ENCODE data around the gene C3orf20. TPM values are rescaled to one million over a fixed set of nuclear protein-coding genes. Genes with fewer than 3 reads are reported as not detected.

C3orf20 gene
- total and polyA plus RNA-seq, 2 of the 13 experiments (the other 11 are each of a cell fraction or from before 2014, with no cell fraction given): 0.03 to 0.04 TPM

DNA sequence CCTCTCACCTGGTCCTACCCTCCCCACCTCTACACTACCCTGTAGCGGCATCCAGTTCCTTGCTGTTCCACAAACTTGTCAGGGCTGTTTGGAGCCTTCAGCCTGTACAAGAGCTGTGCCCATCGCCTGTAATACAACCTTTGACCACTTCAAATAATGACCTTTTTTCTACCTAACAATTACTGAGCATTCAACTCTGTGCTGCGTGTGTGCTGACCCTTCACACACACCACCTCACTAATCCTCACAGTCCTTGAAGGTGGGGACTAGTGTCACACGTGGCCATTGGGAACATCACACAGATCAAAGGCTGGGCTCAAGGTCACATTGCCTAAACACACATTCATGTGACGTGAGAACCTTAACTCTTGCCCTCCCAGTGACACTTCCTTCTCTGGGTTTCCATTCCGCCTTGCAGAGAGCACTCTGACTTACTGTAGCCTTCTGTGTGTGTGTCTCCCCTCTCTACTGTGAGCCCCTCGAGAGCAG lies 3.1 kb downstream of the C3orf20 start (continued):
- TF ChIP-seq ZNF501 (CRISPR knock-in tag; IDR thresholded peaks at IDR 0.05): peak; percentile 61; the same call in 1 of the 2 replicates
- TF ChIP-seq, protein P1, sequence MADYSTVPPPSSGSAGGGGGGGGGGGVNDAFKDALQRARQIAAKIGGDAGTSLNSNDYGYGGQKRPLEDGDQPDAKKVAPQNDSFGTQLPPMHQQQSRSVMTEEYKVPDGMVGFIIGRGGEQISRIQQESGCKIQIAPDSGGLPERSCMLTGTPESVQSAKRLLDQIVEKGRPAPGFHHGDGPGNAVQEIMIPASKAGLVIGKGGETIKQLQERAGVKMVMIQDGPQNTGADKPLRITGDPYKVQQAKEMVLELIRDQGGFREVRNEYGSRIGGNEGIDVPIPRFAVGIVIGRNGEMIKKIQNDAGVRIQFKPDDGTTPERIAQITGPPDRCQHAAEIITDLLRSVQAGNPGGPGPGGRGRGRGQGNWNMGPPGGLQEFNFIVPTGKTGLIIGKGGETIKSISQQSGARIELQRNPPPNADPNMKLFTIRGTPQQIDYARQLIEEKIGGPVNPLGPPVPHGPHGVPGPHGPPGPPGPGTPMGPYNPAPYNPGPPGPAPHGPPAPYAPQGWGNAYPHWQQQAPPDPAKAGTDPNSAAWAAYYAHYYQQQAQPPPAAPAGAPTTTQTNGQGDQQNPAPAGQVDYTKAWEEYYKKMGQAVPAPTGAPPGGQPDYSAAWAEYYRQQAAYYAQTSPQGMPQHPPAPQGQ (CRISPR knock-in tag; IDR thresholded peaks at IDR 0.05; ENCODE audit: borderline replicate concordance): no peak
- TF ChIP-seq ZFP36L1 (CRISPR knock-in tag; IDR thresholded peaks at IDR 0.05): peak; percentile 94
- no peak for TF ChIP-seq HNRNPK (IDR thresholded peaks at IDR 0.05; ENCODE audit: low read depth, low read length, poor library complexity, severe bottlenecking)
- TF ChIP-seq ZNF138 (CRISPR knock-in tag; IDR thresholded peaks at IDR 0.05; ENCODE audit: low read depth): no peak
- peak; percentile 93 for TF ChIP-seq FOXA3 (CRISPR knock-in tag; IDR thresholded peaks at IDR 0.05)
- TF ChIP-seq, protein P2, sequence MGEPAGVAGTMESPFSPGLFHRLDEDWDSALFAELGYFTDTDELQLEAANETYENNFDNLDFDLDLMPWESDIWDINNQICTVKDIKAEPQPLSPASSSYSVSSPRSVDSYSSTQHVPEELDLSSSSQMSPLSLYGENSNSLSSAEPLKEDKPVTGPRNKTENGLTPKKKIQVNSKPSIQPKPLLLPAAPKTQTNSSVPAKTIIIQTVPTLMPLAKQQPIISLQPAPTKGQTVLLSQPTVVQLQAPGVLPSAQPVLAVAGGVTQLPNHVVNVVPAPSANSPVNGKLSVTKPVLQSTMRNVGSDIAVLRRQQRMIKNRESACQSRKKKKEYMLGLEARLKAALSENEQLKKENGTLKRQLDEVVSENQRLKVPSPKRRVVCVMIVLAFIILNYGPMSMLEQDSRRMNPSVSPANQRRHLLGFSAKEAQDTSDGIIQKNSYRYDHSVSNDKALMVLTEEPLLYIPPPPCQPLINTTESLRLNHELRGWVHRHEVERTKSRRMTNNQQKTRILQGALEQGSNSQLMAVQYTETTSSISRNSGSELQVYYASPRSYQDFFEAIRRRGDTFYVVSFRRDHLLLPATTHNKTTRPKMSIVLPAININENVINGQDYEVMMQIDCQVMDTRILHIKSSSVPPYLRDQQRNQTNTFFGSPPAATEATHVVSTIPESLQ (CRISPR knock-in tag; conservative IDR thresholded peaks at IDR 0.05): no peak
- TF ChIP-seq, protein P3, sequence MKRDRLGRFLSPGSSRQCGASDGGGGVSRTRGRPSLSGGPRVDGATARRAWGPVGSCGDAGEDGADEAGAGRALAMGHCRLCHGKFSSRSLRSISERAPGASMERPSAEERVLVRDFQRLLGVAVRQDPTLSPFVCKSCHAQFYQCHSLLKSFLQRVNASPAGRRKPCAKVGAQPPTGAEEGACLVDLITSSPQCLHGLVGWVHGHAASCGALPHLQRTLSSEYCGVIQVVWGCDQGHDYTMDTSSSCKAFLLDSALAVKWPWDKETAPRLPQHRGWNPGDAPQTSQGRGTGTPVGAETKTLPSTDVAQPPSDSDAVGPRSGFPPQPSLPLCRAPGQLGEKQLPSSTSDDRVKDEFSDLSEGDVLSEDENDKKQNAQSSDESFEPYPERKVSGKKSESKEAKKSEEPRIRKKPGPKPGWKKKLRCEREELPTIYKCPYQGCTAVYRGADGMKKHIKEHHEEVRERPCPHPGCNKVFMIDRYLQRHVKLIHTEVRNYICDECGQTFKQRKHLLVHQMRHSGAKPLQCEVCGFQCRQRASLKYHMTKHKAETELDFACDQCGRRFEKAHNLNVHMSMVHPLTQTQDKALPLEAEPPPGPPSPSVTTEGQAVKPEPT (CRISPR knock-in tag; IDR thresholded peaks at IDR 0.05; ENCODE audit: low read depth): no peak
- no peak for TF ChIP-seq HES4 (CRISPR knock-in tag; IDR thresholded peaks at IDR 0.05; ENCODE audit: borderline replicate concordance)
- no peak for TF ChIP-seq ZNF777 (CRISPR knock-in tag; IDR thresholded peaks at IDR 0.05)
- no peak for TF ChIP-seq DR1 (CRISPR knock-in tag; IDR thresholded peaks at IDR 0.05)
- TF ChIP-seq, protein P4, sequence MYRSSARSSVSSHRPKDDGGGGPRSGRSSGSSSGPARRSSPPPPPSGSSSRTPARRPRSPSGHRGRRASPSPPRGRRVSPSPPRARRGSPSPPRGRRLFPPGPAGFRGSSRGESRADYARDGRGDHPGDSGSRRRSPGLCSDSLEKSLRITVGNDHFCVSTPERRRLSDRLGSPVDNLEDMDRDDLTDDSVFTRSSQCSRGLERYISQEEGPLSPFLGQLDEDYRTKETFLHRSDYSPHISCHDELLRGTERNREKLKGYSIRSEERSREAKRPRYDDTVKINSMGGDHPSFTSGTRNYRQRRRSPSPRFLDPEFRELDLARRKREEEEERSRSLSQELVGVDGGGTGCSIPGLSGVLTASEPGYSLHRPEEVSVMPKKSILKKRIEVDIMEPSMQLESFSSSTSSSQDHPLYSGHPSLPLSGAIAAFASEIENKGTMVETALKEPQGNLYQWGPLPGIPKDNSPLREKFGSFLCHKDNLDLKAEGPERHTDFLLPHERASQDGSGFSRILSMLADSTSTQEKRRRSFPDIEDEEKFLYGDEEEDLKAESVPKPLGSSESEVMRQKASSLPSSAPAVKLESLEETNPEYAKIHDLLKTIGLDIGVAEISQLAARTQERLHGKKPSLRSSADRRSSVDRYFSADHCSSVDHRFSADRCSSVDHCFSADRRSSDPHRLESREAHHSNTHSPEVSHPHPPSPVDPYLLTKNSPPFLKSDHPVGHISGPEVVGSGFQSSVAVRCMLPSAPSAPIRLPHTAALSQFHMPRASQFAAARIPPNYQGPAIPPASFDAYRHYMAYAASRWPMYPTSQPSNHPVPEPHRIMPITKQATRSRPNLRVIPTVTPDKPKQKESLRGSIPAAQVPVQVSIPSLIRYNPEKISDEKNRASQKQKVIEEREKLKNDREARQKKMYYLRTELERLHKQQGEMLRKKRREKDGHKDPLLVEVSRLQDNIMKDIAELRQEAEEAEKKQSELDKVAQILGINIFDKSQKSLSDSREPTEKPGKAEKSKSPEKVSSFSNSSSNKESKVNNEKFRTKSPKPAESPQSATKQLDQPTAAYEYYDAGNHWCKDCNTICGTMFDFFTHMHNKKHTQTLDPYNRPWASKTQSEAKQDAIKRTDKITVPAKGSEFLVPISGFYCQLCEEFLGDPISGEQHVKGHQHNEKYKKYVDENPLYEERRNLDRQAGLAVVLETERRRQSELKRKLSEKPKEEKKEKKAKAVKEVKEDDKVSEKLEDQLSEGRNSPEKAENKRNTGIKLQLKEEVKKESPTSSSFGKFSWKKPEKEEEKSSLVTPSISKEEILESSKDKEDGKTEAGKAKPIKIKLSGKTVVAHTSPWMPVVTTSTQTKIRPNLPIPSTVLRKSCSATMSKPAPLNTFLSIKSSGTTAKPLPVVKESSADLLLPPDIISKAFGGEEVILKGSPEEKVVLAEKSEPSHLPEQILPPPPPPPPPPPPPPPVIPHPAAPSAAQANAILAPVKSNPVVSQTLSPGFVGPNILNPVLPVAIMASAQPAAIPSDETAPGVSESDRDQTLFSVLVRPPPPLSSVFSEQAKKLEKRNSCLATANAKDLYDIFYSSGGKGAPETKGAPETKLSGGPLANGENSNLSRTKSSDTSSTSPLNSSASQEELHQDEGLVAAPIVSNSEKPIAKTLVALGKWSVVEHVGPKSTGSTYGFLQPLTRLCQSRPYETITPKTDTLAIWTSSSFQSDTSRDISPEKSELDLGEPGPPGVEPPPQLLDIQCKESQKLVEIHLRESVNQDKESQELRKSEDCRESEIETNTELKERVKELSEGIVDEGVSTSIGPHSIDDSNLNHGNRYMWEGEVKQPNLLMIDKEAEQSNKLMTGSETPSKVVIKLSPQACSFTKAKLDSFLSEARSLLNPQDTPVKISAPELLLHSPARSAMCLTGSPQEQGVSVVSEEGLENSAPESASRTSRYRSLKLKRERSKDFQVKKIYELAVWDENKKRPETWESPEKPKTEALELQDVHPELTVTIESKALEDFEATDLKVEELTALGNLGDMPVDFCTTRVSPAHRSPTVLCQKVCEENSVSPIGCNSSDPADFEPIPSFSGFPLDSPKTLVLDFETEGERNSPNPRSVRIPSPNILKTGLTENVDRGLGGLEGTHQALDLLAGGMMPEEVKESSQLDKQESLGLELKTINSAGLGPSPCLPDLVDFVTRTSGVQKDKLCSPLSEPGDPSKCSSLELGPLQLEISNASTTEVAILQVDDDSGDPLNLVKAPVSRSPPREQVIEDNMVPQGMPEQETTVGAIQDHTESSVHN (CRISPR knock-in tag; IDR thresholded peaks at IDR 0.05): peak; percentile 75; the same call in 1 of the 2 replicates
- TF ChIP-seq, protein P5, sequence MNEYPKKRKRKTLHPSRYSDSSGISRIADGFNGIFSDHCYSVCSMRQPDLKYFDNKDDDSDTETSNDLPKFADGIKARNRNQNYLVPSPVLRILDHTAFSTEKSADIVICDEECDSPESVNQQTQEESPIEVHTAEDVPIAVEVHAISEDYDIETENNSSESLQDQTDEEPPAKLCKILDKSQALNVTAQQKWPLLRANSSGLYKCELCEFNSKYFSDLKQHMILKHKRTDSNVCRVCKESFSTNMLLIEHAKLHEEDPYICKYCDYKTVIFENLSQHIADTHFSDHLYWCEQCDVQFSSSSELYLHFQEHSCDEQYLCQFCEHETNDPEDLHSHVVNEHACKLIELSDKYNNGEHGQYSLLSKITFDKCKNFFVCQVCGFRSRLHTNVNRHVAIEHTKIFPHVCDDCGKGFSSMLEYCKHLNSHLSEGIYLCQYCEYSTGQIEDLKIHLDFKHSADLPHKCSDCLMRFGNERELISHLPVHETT (CRISPR knock-in tag; conservative IDR thresholded peaks at IDR 0.05): no peak

All from HepG2 (cell line).